ENCODE results near the gene TUBB2A. TPM values are rescaled to one million over a fixed set of nuclear protein-coding genes. Genes with fewer than 3 reads are reported as not detected.

TUBB2A gene
- total RNA-seq, 1 donor from 2014 or later = 73.6 TPM

GRCh38 chr6:3136292-3137011 lies 20.9 kb downstream of the TUBB2A start:
- TF ChIP-seq CTCF (IDR thresholded peaks at IDR 0.05; ENCODE audit: unreplicated experiment) = no peak
- Mint-ChIP-seq H3K4me3 (ENCODE audit: unreplicated experiment) (peak overlapping the region; percentile 53), H3K4me1 (ENCODE audit: unreplicated experiment) (peaks cover 12% of the 10 kb centered on the region), H3K36me3 (ENCODE audit: low read depth, unreplicated experiment) (peaks cover 61% of the 10 kb centered on the region), H3K27ac (ENCODE audit: unreplicated experiment) (peak overlapping the region; percentile 19), H3K9me3 (ENCODE audit: unreplicated experiment) (no peaks in the 10 kb centered on the region), H3K27me3 (ENCODE audit: unreplicated experiment) (no peaks in the 10 kb centered on the region)
- no peak for DNase-seq (ENCODE audit: low spot score)

- H3K36me3 Mint-ChIP-seq (ENCODE audit: low read depth, unreplicated experiment) = peaks cover 64% of the 10 kb centered on the region
- peak overlapping the region; percentile 53 for H3K4me3 Mint-ChIP-seq (ENCODE audit: unreplicated experiment)
- TF ChIP-seq CTCF (IDR thresholded peaks at IDR 0.05; ENCODE audit: unreplicated experiment) = no peak
- H3K27me3 Mint-ChIP-seq (ENCODE audit: unreplicated experiment) = no peaks in the 10 kb centered on the region
- H3K27ac Mint-ChIP-seq (ENCODE audit: unreplicated experiment) = peak overlapping the region; percentile 19
- peaks cover 12% of the 10 kb centered on the region for H3K4me1 Mint-ChIP-seq (ENCODE audit: unreplicated experiment)
- DNase-seq (ENCODE audit: low spot score) = no peak
- H3K9me3 Mint-ChIP-seq (ENCODE audit: unreplicated experiment) = no peaks in the 10 kb centered on the region
Measured at GRCh38 chr6:3135668-3136291, 21.6 kb downstream of the TUBB2A start.

DNA sequence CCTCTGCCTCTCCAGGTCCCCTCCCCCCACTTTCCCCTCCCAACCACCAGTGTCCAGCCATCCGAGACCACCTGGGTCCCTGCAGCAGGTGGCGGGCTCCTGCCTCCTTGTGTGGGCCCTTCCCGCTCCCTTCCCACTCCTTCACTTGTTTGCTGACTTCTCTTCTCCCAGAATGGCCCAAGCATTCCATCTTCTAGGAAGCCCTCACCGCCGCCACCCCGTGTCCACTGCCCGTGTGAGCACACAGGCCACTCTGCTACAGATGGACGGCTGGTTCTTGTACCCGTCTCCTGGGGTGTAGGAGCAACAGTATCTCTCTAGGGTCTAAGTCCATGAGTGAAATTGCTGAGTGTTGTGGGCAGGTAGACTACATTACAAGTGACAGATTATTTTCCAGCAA lies 23.8 kb downstream of the TUBB2A start:
- Mint-ChIP-seq H3K27ac (ENCODE audit: unreplicated experiment) (no peak overlapping the region), H3K36me3 (ENCODE audit: low read depth, unreplicated experiment) (peaks cover 66% of the 10 kb centered on the region), H3K27me3 (ENCODE audit: unreplicated experiment) (no peaks in the 10 kb centered on the region), H3K4me3 (ENCODE audit: unreplicated experiment) (no peak overlapping the region), H3K4me1 (ENCODE audit: unreplicated experiment) (peaks cover 6% of the 10 kb centered on the region), H3K9me3 (ENCODE audit: unreplicated experiment) (no peaks in the 10 kb centered on the region)
- TF ChIP-seq CTCF (IDR thresholded peaks at IDR 0.05; ENCODE audit: unreplicated experiment) = no peak
- no peak for DNase-seq (ENCODE audit: low spot score)

DNA sequence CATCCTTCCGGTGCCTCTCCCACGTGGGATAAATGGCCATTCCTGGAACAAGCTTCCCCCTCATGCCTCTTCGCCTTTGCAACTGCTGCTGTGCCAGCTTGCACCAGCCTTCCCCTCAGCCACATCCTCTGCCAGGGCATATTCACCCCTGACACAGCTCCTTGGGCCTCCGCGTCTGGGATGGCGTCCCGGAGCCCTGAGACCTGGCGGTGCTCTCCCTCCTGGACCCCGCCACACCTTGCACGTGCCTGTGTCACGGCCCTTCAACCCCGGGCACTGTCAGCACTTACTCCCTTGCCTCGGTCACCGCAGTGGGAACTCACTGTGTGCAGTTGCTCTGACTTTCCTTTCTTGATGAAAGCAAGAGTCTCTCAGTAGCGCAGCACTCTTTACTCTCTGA lies 25.6 kb downstream of the TUBB2A start:
- H3K36me3 Mint-ChIP-seq (ENCODE audit: low read depth, unreplicated experiment) = peaks cover 62% of the 10 kb centered on the region
- no peaks in the 10 kb centered on the region for H3K27me3 Mint-ChIP-seq (ENCODE audit: unreplicated experiment)
- H3K4me1 Mint-ChIP-seq (ENCODE audit: unreplicated experiment) = peaks cover 6% of the 10 kb centered on the region
- no peak for DNase-seq (ENCODE audit: low spot score)
- TF ChIP-seq CTCF (IDR thresholded peaks at IDR 0.05; ENCODE audit: unreplicated experiment) = no peak
- H3K9me3 Mint-ChIP-seq (ENCODE audit: unreplicated experiment) = no peaks in the 10 kb centered on the region
- H3K4me3 Mint-ChIP-seq (ENCODE audit: unreplicated experiment) = peak overlapping the region; percentile 68
- no peak overlapping the region for H3K27ac Mint-ChIP-seq (ENCODE audit: unreplicated experiment)

All from endothelial cell (in vitro differentiated cells).